Measurements from ENCODE around the gene GLT8D1.

Gene GLT8D1

GRCh38 chr3:52712291-52713212, 7.0 kb upstream of the GLT8D1 start:
- no peak for DNase-seq

DNA sequence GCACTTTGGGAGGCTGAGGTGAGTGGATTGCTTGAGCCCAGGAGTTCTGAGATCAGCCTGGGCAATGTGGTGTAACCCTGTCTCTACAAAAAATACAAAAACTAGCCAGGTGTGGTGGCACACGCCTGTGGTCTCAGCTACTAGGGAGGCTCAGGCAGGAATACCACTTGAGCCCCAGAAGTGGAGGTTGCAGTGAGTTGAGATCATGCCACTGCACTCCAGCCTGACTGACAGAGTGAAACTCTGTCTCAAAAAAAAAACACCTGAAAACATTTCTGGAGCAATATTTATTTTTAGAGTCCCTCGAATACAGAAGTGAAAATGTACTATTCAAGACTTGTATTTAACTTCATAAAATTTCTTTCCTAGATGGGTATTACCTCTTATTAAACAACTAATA, 4.9 kb upstream of the GLT8D1 start:
- no peak for DNase-seq

GRCh38 chr3:52707585-52707984, 2.0 kb upstream of the GLT8D1 start:
- no peak for DNase-seq

GRCh38 chr3:52705438-52705687, 228 bp downstream of the GLT8D1 start:
- DNase-seq, result no peak

DNA sequence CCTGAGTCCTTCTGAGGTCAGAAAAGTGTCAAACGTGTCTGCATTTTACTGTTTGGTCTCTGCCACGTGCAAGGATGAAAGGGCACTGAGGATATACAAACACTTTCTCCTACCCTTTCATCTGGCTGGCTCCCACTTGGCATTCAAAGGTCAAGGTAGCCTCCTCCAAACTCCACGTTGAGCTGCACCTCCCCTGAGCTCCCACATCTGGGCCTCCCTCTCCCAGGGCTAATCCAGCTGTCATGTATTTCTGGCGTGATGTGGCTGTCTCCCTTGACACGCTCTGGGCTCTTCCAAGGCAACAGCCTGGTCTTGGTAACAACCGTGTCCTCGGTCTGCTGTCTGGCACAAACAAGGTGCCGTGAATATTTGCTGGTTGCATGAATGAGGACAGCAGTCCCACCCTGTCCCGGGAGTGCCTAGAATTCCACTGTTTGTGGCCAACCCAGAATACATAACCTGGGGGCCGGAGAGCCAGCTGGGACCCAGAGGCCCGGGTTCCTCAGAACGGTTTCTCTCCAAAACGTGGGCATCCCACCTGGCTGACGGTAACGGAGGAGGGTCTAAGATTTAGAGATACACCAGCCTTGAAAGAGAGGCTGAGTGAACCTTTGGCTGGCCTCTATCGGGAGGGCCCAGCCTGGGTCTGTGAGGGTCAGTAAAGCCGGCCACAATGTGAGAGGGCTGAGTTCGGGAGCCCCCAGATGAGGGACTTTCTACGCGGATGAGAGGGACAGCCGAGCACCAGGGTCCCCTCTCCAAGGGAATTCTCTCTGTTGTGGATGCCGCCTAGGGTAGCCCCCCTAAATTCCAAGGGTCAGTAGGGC, 767 bp downstream of the GLT8D1 start:
- no peak for DNase-seq

- DNase-seq, result no peak
Measured at GRCh38 chr3:52703341-52703740, 2.2 kb downstream of the GLT8D1 start.

DNA sequence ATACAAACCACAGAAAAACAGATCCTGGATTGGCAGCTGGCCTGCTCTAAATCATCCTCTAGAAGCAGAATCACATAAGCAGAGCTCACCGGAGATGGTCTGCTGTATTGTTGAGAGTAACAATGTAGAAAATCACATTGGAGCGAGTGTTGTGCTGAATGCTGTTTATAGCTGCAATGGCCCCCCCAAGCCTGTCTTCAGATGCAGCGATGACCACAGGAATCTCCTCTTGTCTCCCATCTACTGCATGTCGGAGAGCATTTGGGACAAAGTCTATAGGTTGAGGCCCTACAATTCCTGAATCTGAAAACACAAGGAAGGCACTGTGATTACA, 8.0 kb downstream of the GLT8D1 start:
- no peak for DNase-seq

- no peak for DNase-seq
Measured at GRCh38 chr3:52696830-52697631, 8.6 kb downstream of the GLT8D1 start.

GRCh38 chr3:52695798-52696671, 9.6 kb downstream of the GLT8D1 start:
- no peak for DNase-seq

- DNase-seq, result no peak
Measured at GRCh38 chr3:52694528-52695189, 10.9 kb downstream of the GLT8D1 start.

- DNase-seq, result no peak
Measured at GRCh38 chr3:52693071-52693470, 12.5 kb downstream of the GLT8D1 start.

DNA sequence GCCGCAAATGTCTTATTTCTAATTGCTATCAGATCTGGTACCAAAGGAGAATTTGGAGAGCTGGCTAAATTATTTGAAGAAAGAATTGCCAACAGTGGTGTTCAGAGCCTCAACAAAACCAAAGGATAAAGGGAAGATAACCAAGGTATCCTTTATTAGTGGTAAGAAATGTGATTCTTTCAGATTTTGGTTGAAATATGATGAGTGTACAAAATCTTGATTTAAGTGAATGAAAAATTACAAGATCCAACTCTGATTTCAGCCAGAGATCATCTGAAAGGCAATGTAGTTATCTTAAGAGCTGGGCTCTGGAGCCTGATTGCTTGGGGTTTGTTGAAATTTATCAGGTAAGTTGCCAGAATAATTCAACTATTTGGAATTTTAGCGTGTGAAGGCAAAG, 15.0 kb downstream of the GLT8D1 start:
- no peak for DNase-seq

DNA sequence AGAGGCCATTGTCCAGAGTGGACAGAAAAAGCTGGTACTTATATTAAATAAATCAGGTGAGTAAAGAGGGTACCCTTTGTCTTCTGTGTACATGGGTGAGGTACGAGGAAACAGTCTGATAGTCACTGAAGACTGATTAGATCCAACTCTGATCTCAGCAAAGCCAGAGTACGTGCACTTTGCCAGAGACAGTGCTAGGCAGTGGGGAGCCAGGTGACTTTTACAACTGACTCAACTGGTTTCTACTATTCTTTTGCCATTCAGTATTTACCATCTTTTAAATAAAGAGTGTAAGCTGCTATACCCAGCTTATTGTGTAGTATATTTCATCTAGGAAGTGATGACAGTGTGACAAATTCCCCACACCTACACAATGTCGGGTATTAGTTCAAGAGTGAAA, 16.4 kb downstream of the GLT8D1 start:
- DNase-seq, result no peak

DNA sequence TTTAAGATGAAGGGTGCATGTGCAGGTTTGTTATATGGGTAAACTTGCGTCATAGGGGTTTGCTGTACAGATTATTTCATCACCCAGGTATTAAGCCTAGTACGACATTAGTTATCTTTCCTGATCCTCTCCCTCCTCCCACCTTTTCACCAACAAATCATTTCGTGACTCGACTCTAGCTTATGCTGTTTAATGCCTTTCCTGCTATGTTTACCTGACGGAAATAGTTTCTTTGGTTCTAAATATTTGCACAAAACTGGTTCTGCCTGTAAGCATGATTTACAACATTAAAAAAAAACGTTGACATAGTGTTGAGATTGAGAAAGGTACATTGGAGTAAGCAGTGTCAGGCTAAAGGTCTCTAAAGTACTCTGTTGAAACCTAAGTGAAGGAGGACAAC, 17.3 kb downstream of the GLT8D1 start:
- no peak for DNase-seq

DNA sequence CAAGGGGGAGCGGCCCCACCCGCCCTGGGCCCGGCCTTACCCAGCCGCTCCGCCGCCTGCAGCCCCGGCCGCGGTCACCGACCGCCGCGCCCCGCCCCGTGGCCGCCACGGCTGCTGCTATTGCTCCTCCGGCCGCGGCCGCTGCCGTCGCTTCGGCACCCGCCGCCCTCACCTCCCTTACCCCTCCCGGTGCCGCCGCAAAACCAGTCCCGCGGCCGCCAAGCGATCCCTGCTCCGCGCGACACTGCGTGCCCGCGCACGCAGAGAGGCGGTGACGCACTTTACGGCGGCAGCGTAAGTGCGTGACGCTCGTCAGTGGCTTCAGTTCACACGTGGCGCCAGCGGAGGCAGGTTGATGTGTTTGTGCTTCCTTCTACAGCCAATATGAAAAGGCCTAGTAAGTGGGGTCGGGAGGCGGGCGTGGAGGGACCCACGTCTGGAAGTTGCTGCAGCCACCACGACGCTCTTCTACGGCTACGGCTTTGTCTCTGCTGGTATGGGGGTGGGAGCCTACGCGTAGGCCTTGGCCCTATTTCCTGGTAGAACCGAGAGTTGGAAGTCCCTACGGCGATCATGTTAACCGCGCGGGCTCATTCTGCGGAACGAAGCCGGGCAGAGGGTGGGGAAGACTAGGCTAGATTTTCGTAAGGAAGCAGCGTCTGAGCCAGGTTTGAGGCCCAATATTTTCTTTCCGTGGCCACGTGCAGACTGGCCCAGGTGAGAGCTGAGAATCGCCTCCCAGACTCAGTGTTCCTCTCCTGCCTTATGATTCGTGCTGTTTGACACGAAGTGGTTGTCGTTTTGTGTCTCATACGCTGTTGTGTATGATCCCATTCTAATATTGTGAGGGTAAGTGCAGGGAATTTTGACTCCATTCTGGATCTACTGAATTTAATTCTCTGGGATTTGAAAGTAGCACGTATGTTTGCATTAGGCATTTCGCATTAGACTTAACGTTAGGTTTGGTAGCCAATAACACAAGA, 19.6 kb downstream of the GLT8D1 start, which contains the start of the genes GNL3 and PBRM1:
Gene GNL3, plus strand, starts transcription at position 324 of the 983 bp plus-strand sequence. Its CDS starts 61 bp downstream, at position 385.
Gene PBRM1, minus strand, starts transcription at position 205 of the 983 bp plus-strand sequence.
- DNase-seq, result peak; percentile 93 to 95

- DNase-seq, result peak; percentile 85 to 91
Measured at GRCh38 chr3:52685285-52685708, 20.3 kb downstream of the GLT8D1 start.

GRCh38 chr3:52684184-52684583, 21.4 kb downstream of the GLT8D1 start:
- DNase-seq, result no peak

DNA sequence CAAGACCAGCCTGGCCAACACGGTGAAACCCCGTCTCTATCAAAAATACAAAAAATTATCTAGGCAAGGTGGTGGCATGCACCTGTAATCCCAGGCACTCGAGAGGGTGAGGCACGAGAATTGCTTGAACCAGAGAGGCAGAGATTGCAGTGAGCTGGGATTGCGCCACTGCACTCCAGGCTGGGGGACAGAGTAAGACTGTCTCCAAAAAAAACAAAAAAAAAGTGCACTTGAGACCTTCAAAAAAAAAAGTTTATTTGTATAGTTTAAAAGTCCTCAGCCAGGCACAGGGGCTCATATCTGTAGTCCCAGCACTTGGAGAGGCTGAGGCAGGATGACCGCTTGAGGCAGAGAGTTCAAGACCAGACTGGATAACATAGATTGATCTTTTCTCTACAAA, 22.0 kb downstream of the GLT8D1 start:
- DNase-seq, result no peak

GRCh38 chr3:52682016-52682415, 23.6 kb downstream of the GLT8D1 start:
- no peak for DNase-seq

GRCh38 chr3:52681596-52681995, 24.0 kb downstream of the GLT8D1 start:
- DNase-seq, result no peak
